HG03064 (cell line): ENCODE results near the gene EHD1.

Source experiments
- ATAC-seq: cut with Tn5 transposase; IDR thresholded peaks from one replicate; pipeline ENCODE4 v1.9.1; 2021; ENCODE audit warnings: low read depth; ENCODE audit not compliant: unreplicated experiment

EHD1 gene

DNA sequence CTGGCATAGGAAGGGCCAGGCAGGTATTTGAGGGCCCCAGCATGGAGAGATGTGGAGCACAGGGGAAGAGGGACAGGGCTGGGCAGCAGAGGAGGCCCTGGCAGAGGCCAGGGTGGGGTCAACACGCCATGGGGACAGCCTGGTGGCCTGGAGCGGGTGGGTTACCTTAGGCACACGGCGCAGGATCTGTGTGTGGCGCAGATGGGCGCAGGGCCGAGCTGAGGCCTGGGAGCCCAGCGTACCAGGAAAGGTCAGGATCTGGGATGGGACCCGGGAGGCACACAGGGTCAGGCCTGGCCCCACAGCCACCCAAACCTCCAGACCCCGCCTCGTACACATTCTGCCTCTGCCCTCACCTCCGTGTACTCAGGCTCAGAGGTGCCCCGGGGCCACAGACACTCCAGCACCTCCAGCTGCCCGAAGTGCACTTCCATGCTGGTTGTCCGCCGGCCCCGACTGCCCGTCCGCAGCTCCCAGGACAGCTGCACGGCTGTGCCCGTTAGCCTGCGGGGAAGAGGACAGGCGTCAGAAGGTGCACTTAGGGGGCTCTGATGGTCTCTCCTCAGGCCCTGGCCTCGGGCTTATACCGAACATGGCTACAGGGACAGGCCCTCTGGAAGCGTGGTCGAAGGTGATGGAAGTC, 32.2 kb upstream of the EHD1 start:
- ATAC-seq, result no peak

GRCh38 chr11:64909653-64910343, 31.4 kb upstream of the EHD1 start:
- no peak for ATAC-seq

GRCh38 chr11:64908766-64909165, 30.3 kb upstream of the EHD1 start:
- ATAC-seq, result no peak

DNA sequence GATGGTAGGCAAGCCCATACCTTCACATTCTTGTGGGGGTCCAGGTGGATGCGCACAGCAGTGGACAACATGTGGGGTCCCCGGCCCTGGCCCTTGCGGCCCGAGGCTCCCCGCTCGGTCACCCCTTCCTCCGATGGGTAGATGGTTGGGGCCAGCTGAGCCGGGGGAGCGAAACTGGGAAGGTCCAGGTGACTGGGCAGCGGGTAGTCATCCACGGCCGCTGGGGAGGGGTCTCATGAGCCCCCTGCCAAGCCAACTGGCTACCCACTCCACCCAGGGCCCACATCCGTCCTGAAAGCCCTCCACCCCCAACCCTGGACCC, 27.9 kb upstream of the EHD1 start:
- ATAC-seq, result no peak

- no peak for ATAC-seq
Measured at GRCh38 chr11:64905516-64906313, 27.3 kb upstream of the EHD1 start.

DNA sequence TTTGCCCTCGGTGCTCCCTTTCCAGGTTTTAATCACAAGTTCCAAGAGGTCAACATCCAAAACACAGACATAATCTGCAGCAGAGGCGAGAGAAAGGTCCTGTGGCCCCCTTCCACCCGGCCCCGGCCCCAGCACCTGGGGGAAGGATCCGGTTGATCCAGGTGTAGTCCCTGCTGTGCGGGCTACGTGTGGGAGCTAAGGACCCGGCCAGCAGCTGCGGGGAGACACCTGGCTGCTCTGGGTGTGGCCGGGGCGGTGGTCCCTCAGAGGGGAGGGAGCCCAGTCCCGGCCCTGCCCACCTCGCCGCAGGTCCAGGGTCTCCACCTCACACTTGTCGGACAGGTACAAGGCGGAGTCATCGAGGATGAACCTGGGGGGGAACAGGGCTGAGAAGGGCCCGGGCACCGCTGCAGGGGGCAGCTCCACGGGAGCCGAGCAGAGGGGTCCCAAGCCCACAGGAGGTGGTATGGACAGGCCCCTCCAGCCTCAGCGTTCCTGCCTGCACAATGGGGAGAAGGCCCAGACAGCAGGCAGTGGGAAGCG, 24.9 kb upstream of the EHD1 start:
- ATAC-seq, result no peak

- ATAC-seq, result no peak
Measured at GRCh38 chr11:64902102-64902900, 23.9 kb upstream of the EHD1 start.

DNA sequence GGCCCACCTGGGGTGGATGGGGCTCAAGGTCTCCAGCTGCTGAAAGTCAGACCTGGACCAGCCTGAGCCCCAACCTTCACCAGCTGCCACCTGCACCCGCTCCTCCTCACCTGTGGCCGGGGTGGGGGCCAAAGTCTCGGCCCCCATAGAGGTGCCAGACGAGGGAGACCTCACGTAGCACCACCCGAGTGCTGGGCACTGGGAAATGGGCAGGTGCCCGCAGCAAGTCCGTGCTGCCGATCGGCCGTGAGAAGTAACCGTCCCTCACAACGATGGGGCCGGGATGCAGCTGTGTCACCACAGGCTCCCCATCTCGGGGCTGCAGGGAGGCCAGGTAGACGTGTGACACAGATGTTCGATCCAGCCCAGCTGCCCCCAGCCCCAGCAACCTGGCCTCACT, 22.4 kb upstream of the EHD1 start:
- no peak for ATAC-seq

DNA sequence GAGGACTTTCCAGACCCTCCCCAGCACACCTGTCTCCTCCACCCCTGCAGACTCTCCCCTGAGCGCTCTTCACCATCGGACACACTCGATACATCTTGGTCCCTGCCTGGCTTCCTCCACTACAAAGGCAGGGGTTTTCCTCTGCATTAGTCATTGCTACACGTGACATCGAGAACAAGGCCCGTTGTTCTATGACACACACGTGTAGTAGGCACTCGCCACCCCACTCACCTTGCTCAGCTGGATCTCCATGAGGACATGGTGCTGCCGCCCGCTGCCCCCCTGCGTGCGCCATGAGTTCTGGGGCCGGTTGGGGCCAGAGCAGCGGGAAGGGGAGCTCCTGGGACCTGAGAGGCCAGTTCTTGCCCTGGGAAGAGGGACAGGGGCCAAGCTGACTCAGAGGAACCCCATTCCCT, 21.9 kb upstream of the EHD1 start:
- no peak for ATAC-seq

GRCh38 chr11:64898541-64898940, 20.1 kb upstream of the EHD1 start:
- ATAC-seq, result no peak

DNA sequence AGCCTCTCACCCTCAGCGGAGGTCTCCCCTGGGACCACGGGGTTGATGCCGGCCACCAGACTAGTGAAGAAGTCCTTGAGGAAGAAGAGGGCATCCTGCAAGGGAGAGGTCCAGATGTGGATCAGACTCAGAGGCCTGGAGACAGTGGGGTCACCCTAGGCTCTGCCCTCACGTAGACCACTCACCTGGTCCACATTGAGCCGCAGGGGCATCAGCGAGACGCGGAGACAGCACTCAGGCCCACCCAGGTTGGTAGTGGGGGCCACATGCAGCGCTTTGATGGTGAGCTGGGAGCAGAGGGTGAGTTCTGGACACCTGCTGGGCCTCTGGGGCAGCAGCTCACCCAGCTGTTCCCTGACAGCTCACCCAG, 19.6 kb upstream of the EHD1 start:
- ATAC-seq, result no peak

- no peak for ATAC-seq
Measured at GRCh38 chr11:64897381-64898075, 19.1 kb upstream of the EHD1 start.

GRCh38 chr11:64896448-64897022, 18.1 kb upstream of the EHD1 start:
- ATAC-seq, result no peak

- ATAC-seq, result no peak
Measured at GRCh38 chr11:64894812-64895452, 16.5 kb upstream of the EHD1 start.

- no peak for ATAC-seq
Measured at GRCh38 chr11:64894070-64894811, 15.8 kb upstream of the EHD1 start.

GRCh38 chr11:64893194-64894069, 15.0 kb upstream of the EHD1 start:
- ATAC-seq, result no peak

GRCh38 chr11:64892838-64893193, 14.4 kb upstream of the EHD1 start:
- ATAC-seq, result no peak

DNA sequence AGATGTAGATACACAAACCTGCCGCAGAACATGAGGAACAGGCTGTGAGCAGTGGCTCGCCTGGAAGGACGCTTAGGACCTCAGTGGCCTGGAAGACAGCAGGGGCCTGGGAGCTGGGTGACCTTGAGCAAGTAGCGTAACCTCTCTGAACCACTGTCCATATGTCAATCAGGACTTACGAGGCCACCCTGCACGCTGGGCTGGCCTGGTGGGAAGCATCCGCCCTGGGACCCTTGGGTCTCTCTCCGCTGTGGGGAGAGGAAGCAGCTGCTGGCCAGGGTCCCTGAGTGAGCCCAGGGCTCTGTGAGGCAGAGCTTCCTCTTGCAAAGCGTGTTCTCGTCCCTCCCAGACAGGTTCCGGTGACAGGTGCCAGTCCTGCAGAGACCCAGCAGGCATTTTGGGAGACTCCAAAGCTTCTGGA, 14.0 kb upstream of the EHD1 start:
- ATAC-seq, result no peak
